Loucy (cell line): ENCODE data around the gene FAHD2B.
"Not testable (repeated sequence)": the region's sequence is repeated elsewhere in the genome, so short reads cannot be mapped to it uniquely, and the experiment has no call there.

ENCODE experiments used
- EZH2phosphoT487 ChIP-seq: fragments of 200-600 bp; IDR thresholded peaks from 2 replicates; pipeline ENCODE4 v1.6.1; 2018; ENCODE audit warnings: antibody characterized with exemption, mild to moderate bottlenecking, moderate library complexity, borderline replicate concordance
- TF ChIP-seq, protein P1 (sequence below): fragments of 200-600 bp; sonication (generic); conservative IDR thresholded peaks from 2 replicates; pipeline ENCODE4 v1.5.1; 2014; ENCODE audit warnings: mild to moderate bottlenecking, antibody characterized with exemption, low read length

DNA sequence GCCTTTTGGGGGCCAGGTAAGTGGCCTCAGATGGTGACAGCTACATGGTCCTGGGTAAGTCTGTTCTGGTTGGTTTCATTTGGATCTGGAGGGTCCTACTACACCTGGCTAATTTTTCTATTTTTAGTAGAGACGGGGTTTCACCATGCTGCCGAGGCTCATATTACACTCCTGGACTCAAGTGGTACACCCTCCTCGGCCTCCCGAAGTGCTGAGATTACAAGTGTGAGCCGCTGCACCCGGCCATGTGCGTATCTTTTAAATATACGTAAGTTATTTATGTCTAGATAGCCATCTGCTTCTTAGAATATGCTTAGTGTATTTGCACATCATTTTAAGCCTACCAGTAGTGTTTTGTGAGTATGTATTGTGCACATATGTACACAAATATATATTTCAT is 17.5 kb downstream of the FAHD2B start:
- TF ChIP-seq, protein P1, sequence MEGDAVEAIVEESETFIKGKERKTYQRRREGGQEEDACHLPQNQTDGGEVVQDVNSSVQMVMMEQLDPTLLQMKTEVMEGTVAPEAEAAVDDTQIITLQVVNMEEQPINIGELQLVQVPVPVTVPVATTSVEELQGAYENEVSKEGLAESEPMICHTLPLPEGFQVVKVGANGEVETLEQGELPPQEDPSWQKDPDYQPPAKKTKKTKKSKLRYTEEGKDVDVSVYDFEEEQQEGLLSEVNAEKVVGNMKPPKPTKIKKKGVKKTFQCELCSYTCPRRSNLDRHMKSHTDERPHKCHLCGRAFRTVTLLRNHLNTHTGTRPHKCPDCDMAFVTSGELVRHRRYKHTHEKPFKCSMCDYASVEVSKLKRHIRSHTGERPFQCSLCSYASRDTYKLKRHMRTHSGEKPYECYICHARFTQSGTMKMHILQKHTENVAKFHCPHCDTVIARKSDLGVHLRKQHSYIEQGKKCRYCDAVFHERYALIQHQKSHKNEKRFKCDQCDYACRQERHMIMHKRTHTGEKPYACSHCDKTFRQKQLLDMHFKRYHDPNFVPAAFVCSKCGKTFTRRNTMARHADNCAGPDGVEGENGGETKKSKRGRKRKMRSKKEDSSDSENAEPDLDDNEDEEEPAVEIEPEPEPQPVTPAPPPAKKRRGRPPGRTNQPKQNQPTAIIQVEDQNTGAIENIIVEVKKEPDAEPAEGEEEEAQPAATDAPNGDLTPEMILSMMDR: not testable (repeated sequence)
- not testable (repeated sequence) for TF ChIP-seq EZH2phosphoT487
